Gastrocnemius medialis (tissue), 4 donors: ENCODE results near the gene ZNF451. TPM values are rescaled to one million over a fixed set of nuclear protein-coding genes. Genes with fewer than 3 reads are reported as not detected.

ENCODE experiments used
- ATAC-seq, 2 donors: fragments of 150-250 bp; one replicate each; pipeline ENCODE4 v1.9.1; 2016
- DNase-seq, 2 donors: peaks; one replicate each; pipeline ENCODE4 v3.0.0-alpha.2; 2019
- H3K27ac ChIP-seq, 4 donors: fragments of 200-600 bp; sonication (generic); 1 replicate in 1 of 4; 2 replicates in 3 of 4; pipeline ENCODE4 v1.5.1; 2016 to 2018; ENCODE audit warnings: mild to moderate bottlenecking in 2 of 4, moderate library complexity in 1 of 4
- H3K27me3 ChIP-seq, 3 donors: fragments of 200-600 bp; sonication (generic) in 2 of 3; 1 replicate in 1 of 3; 2 replicates in 2 of 3; pipeline versions ENCODE4 v1.5.1 to v1.6.0; 2016 to 2019; ENCODE audit warnings: mild to moderate bottlenecking in 1 of 3, moderate library complexity in 1 of 3
- H3K36me3 ChIP-seq, 2 donors: fragments of 200-600 bp; sonication (generic) in 1 of 2; one replicate each; pipeline ENCODE4 v1.5.1; 2017 to 2018
- H3K4me1 ChIP-seq, 2 donors: fragments of 200-600 bp; sonication (generic) in 1 of 2; one replicate each; pipeline ENCODE4 v1.5.1; 2016 to 2017; ENCODE audit warnings: mild to moderate bottlenecking in 2 of 2
- H3K4me3 ChIP-seq, 4 donors: fragments of 200-600 bp; sonication (generic) in 3 of 4; 1 replicate in 1 of 4; 2 replicates in 3 of 4; pipeline ENCODE4 v1.5.1; 2016 to 2019; ENCODE audit warnings: mild to moderate bottlenecking in 2 of 4
- H3K9me3 ChIP-seq, 3 donors: fragments of 200-600 bp; sonication (generic) in 2 of 3; 1 replicate in 1 of 3; 2 replicates in 2 of 3; pipeline ENCODE4 v1.5.1; 2016 to 2019
- POLR2A ChIP-seq, 2 donors: fragments of 450-650 bp; IDR thresholded peaks; one replicate each; pipeline ENCODE4 v1.6.1; 2017; ENCODE audit warnings: antibody characterized with exemption in 2 of 2, mild to moderate bottlenecking in 2 of 2, moderate library complexity in 2 of 2
- in situ Hi-C, 4 donors: fragments of 200-750 bp; cut with MboI; loops; one replicate each; pipeline versions ENCODE4 v1.15.0 to v1.8.0; 2017; ENCODE audit warnings: low sequenced_read_pairs in 4 of 4
- intact Hi-C: fragments of 100-400 bp; cut with DNase I; formaldehyde crosslinking; loops from one replicate; pipeline ENCODE4 v1.15.1; 2023; ENCODE audit warnings: low total_unique reads
- total RNA-seq, 4 donors: library from RNA; depleted of rRNA; stranded (reverse); fragments of >200 nt; gene quantifications; one replicate each; pipeline versions ENCODE4 v1.1.0 to v1.2.3, GENCODE V29; 2016
- TF ChIP-seq, protein P1 (sequence below), 5 experiments: fragments of 450-650 bp in 3 of 5; fragments of 200-600 bp in 2 of 5; sonication (generic) in 2 of 5; IDR thresholded peaks in 4 of 5; conservative IDR thresholded peaks in 1 of 5; 1 replicate in 4 of 5; 2 replicates in 1 of 5; pipeline ENCODE4 v1.5.1; 2016 to 2019; ENCODE audit warnings: antibody characterized with exemption in 5 of 5, mild to moderate bottlenecking in 3 of 5, moderate library complexity in 3 of 5

ZNF451 gene
- total RNA-seq, 4 donors from 2014 or later = 27.1 to 36.8 (median 28.0) TPM

DNA sequence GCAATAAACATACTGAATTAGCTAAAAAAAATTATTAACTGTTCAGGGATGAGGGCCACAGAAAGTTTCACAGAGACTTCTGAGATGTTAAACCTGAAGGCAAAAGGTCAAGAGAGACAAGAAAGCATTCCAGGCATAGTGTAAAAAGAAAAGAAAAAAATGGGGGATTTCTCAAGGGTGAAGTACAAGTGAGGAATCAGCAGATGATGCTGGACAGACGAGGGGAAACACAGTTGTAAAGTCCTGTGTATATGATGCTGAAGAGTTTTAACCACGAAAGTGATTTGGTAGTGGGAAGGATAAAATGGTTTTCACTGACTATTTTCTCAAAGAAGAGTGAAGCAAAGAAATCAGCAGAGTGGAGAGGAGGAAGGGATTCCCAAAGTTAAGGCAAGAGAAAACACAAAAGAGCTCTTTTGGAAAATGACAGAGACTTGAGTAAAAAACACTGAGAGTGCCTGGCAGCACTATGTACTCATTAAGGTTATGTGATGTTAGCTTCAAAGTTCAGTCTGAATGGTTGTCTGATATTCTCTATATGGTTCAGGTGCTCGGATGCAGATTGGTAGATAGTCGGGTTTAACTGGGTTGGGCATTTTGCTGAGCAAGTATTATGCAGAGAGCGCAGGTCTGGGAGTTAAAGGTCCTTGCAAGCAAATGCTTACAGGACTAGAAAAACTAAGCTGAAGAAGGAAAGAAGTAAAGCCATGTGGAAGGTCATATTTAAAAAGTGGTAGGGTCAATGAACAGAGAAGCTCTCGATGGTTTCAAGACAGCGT lies 115.8 kb downstream of the ZNF451 start:
- TF ChIP-seq POLR2A (IDR thresholded peaks at IDR 0.05) = no peak
- TF ChIP-seq, protein P1, sequence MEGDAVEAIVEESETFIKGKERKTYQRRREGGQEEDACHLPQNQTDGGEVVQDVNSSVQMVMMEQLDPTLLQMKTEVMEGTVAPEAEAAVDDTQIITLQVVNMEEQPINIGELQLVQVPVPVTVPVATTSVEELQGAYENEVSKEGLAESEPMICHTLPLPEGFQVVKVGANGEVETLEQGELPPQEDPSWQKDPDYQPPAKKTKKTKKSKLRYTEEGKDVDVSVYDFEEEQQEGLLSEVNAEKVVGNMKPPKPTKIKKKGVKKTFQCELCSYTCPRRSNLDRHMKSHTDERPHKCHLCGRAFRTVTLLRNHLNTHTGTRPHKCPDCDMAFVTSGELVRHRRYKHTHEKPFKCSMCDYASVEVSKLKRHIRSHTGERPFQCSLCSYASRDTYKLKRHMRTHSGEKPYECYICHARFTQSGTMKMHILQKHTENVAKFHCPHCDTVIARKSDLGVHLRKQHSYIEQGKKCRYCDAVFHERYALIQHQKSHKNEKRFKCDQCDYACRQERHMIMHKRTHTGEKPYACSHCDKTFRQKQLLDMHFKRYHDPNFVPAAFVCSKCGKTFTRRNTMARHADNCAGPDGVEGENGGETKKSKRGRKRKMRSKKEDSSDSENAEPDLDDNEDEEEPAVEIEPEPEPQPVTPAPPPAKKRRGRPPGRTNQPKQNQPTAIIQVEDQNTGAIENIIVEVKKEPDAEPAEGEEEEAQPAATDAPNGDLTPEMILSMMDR (IDR thresholded peaks at IDR 0.05 in 4 of 5, conservative IDR thresholded peaks at IDR 0.05 in 1 of 5) = no peak
- Histone ChIP-seq H3K27me3 (no peaks in the 10 kb centered on the region), H3K9me3 (no peaks in the 10 kb centered on the region), H3K4me3 (no peak overlapping the region), H3K27ac (no peak overlapping the region), H3K36me3 (no peaks in the 10 kb centered on the region), H3K4me1 (no peaks in the 10 kb centered on the region)
- intact Hi-C loops = no loop called here
- DNase-seq = no peak
- in situ Hi-C loops = no loop called here
- no peak for ATAC-seq

DNA sequence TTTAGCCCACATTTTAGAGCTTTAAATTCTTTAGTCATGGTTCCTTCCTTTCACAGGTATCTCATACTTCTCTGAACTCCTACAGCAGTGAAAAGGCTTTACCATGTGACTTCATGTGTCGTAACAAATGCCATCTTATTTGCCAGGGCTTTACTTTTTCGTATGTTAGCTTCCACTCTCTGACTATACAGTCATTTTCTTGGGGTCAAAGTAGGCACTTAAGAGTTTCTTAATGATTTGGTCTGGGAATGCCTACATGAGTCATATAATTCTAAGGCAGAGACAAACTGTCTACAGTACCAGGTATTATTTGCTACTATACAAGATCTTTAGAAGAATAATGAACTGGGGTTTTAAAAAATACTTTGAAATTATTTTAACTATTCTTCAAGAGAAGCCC lies 117.2 kb downstream of the ZNF451 start:
- ATAC-seq = no peak
- Histone ChIP-seq H3K36me3 (no peaks in the 10 kb centered on the region), H3K9me3 (no peaks in the 10 kb centered on the region), H3K27ac (no peak overlapping the region), H3K4me3 (no peak overlapping the region), H3K4me1 (no peaks in the 10 kb centered on the region), H3K27me3 (no peaks in the 10 kb centered on the region)
- TF ChIP-seq, protein P1 (IDR thresholded peaks at IDR 0.05 in 4 of 5, conservative IDR thresholded peaks at IDR 0.05 in 1 of 5) = no peak
- no peak for TF ChIP-seq POLR2A (IDR thresholded peaks at IDR 0.05)
- in situ Hi-C loops = no loop called here
- DNase-seq = no peak
- intact Hi-C loops = no loop called here

DNA sequence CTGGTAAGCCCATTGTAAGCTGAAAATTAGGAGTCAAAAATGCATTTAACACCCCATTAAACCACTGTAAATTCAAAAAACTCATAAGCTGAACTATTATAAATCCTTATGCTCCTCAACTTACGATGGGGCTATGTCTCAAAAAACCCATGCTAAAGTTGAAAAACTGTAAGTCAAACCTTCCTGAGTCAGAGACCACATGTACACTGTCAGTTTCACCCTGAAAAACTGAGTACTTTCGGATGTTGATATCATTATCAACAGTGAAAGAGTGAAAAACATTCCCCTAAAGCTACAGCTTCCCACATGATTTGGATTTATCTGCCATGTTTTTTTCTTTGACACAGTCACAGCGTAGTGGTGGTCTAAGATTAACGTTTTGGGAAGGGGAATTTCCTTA lies 117.9 kb downstream of the ZNF451 start:
- Histone ChIP-seq H3K9me3 (no peaks in the 10 kb centered on the region), H3K27me3 (no peaks in the 10 kb centered on the region), H3K36me3 (no peaks in the 10 kb centered on the region), H3K27ac (no peak overlapping the region), H3K4me1 (no peaks in the 10 kb centered on the region), H3K4me3 (no peak overlapping the region)
- ATAC-seq (no peak), DNase-seq (no peak)
- intact Hi-C loops (no loop called here), in situ Hi-C loops (no loop called here)
- TF ChIP-seq, protein P1 (IDR thresholded peaks at IDR 0.05 in 4 of 5, conservative IDR thresholded peaks at IDR 0.05 in 1 of 5) = no peak
- no peak for TF ChIP-seq POLR2A (IDR thresholded peaks at IDR 0.05)

DNA sequence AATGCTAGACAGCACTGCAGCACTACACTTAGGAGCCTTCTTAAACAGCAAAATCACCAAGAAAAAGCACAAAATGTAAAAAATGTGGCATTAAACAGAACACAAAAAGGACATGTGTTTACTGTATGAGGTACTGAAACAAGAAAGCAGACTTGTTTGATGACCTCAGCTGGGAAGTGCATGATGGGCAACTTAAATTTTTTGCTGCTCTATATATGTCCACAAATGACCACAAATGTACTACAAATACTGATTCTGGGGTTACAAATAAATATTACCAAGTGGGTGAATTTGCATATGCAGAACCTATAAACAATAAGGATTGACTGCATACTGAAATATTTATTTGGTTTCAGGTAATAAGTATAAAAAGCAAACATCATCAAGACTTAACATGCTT lies 119.0 kb downstream of the ZNF451 start:
- Histone ChIP-seq H3K27ac (no peak overlapping the region), H3K9me3 (no peaks in the 10 kb centered on the region), H3K4me3 (no peak overlapping the region), H3K27me3 (no peaks in the 10 kb centered on the region), H3K36me3 (no peaks in the 10 kb centered on the region), H3K4me1 (no peaks in the 10 kb centered on the region)
- intact Hi-C loops = no loop called here
- TF ChIP-seq, protein P1 (IDR thresholded peaks at IDR 0.05 in 4 of 5, conservative IDR thresholded peaks at IDR 0.05 in 1 of 5) = no peak
- TF ChIP-seq POLR2A (IDR thresholded peaks at IDR 0.05) = no peak
- in situ Hi-C loops = no loop called here
- DNase-seq (no peak), ATAC-seq (no peak)

DNA sequence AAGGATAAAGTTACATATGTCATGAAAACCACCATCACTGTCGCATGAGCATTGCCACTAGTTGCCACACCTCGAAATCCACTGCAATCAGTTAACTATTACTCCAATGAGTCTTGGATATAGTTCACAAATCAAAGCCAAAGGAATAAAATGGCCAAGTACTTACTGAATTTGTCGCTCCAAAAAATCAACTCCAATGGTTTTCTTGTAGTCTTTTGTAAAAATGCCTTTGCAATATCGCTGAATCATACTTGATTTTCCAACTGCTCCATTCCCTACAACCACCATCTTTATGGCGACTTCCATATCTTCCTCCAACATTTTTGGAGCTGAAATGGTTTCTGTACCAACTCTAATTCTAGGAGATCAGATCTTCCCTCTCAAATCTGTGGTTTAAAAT lies 120.1 kb downstream of the ZNF451 start:
- Histone ChIP-seq H3K27me3 (no peaks in the 10 kb centered on the region), H3K4me3 (no peak overlapping the region), H3K36me3 (no peaks in the 10 kb centered on the region), H3K4me1 (no peaks in the 10 kb centered on the region), H3K9me3 (no peaks in the 10 kb centered on the region), H3K27ac (no peak overlapping the region)
- intact Hi-C loops (no loop called here), in situ Hi-C loops (no loop called here)
- ATAC-seq (no peak), DNase-seq (no peak)
- no peak for TF ChIP-seq POLR2A (IDR thresholded peaks at IDR 0.05)
- TF ChIP-seq, protein P1 (IDR thresholded peaks at IDR 0.05 in 4 of 5, conservative IDR thresholded peaks at IDR 0.05 in 1 of 5) = no peak
